ENCODE results near the gene CORO1C. TPM values are rescaled to one million over a fixed set of nuclear protein-coding genes. Genes with fewer than 3 reads are reported as not detected.

CORO1C gene
- total and polyA plus RNA-seq, 2 donors (not counting 3 experiments of a cell fraction or from before 2014, with no cell fraction given): 150 to 240 TPM

DNA sequence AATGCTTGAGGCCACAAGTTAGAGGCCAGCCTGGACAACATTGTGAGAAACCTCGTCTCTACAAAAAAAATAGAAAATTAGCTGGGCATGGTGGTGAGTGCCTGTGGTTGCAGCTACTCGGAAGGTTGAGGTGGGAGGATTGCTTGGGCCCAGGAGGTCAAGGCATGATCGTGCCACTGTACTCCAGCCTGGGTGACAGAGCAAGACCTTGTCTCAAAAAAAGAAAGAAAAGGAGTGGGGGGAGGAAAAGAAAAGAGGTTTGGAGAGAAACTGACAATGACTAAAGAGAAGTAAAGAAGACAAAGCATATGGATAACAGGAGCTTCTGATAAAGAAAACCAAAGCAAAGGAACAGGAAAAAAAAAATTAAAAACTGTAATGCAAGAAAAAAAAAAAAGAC is 60.2 kb downstream of the CORO1C start:
- intact Hi-C loops (cut with micrococcal nuclease): no loop called here
- H3K36me3 ChIP-seq (ENCODE audit: control insufficient read depth in 2 of 2, extremely low read depth in 1 of 2, insufficient read depth in 2 of 2, low read length in 2 of 2): peaks cover 0 to 7% of the 10 kb centered on the region in 2 experiments
- dilution Hi-C loops (cut with MboI; ENCODE audit: extremely low pct_ligation_motif_present, low sequenced_read_pairs): loop anchor here (25.0 kb wide), 1 partner anchor 166 kb away; no protein-coding TSS in a partner anchor
- no peaks in the 10 kb centered on the region for H3K9me1 ChIP-seq (replicated peaks; ENCODE audit: control insufficient read depth, extremely low read depth, insufficient read depth, low read length)
- DNase-seq (ENCODE audit: low read depth, low spot score) (no peak), FAIRE-seq (no peak)
- no peaks in the 10 kb centered on the region for H4K20me1 ChIP-seq (replicated peaks; ENCODE audit: control insufficient read depth, extremely low read depth, insufficient read depth, low read length)
- TF ChIP-seq, protein P1, sequence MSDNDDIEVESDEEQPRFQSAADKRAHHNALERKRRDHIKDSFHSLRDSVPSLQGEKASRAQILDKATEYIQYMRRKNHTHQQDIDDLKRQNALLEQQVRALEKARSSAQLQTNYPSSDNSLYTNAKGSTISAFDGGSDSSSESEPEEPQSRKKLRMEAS (IDR thresholded peaks at IDR 0.05; ENCODE audit: insufficient read depth, insufficient read length): no peak
- TF ChIP-seq MYC (IDR thresholded peaks at IDR 0.05; ENCODE audit: low read depth, low read length) (no peak), JUN (IDR thresholded peaks at IDR 0.05; ENCODE audit: borderline replicate concordance, insufficient read depth, insufficient read length, low read depth) (no peak), POLR2A (IDR thresholded peaks at IDR 0.05; ENCODE audit: low read depth, low read length) (no peak), FOS (IDR thresholded peaks at IDR 0.05; ENCODE audit: borderline replicate concordance, insufficient read depth, low read length) (no peak)
- no peak overlapping the region for H3K4me3 ChIP-seq (replicated peaks in 1 of 3; ENCODE audit: insufficient read depth in 1 of 3, low read depth in 1 of 3, low read length in 3 of 3)
- H3K27ac ChIP-seq (ENCODE audit: insufficient read depth, low read depth, low read length): no peak overlapping the region
- peaks cover 7% of the 10 kb centered on the region for H3K4me1 ChIP-seq (ENCODE audit: control insufficient read depth, extremely low read depth, insufficient read depth, low read length)
- no peak overlapping the region for H3K9ac ChIP-seq (replicated peaks; ENCODE audit: extremely low read depth, insufficient read depth, low read length)
- no peaks in the 10 kb centered on the region for H3K9me3 ChIP-seq (replicated peaks; ENCODE audit: control insufficient read depth, insufficient read depth, low read length)
- no peak overlapping the region for H2AFZ ChIP-seq (ENCODE audit: low read depth, low read length)
- BruUV-seq (replicated peaks): no TSS peak
- H3K4me2 ChIP-seq (ENCODE audit: insufficient read depth, low read length): no peak overlapping the region
- CTCF ChIA-PET: interaction anchor here (0.6 to 1.6 kb wide), 2 partner anchors 14 to 132 kb away, joined by 3 read pairs; no protein-coding TSS in a partner anchor
- H3K79me2 ChIP-seq (ENCODE audit: control insufficient read depth, insufficient read depth, low read length): peaks cover 79% of the 10 kb centered on the region
- H3K27me3 ChIP-seq (ENCODE audit: control insufficient read depth in 2 of 2, insufficient read depth in 2 of 2, low read length in 2 of 2): no peaks in the 10 kb centered on the region
- POLR2A ChIA-PET: interaction anchor here (0.6 kb wide), 1 partner anchor 12 kb away, joined by 4 read pairs; no protein-coding TSS in a partner anchor

DNA sequence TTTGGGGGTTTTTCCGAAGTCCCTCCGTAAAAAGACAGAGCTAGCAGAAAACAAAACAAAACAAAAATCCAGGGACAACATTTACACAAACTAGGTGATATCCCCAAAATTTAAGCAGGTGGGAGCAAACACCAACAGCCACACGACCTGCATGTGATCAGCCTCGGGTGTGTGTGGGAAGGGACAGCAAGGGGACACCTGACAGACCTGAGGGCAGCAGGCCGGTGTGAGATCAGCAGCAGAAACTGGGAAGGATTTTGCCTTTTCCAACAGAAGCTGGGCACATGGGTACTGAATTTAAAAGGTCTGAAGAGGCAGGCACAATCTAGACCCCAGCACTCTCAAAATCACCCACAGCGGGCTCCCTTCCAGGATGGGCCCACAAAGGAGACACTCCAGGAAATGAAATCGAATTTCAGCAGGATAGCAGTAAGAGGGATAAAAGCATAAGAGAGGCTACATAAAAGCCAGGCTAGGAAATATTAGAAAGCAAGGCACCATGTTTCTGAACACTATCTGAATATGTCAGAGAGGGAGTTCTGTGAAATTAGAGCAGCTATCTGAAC is 61.2 kb downstream of the CORO1C start:
- Histone ChIP-seq H3K4me1 (ENCODE audit: control insufficient read depth, extremely low read depth, insufficient read depth, low read length) (peaks cover 7% of the 10 kb centered on the region), H3K79me2 (ENCODE audit: control insufficient read depth, insufficient read depth, low read length) (peaks cover 78% of the 10 kb centered on the region), H3K9me1 (replicated peaks; ENCODE audit: control insufficient read depth, extremely low read depth, insufficient read depth, low read length) (no peaks in the 10 kb centered on the region), H3K27ac (ENCODE audit: insufficient read depth, low read depth, low read length) (no peak overlapping the region), H2AFZ (ENCODE audit: low read depth, low read length) (no peak overlapping the region), H3K9me3 (replicated peaks; ENCODE audit: control insufficient read depth, insufficient read depth, low read length) (no peaks in the 10 kb centered on the region), H3K36me3 (ENCODE audit: control insufficient read depth in 2 of 2, extremely low read depth in 1 of 2, insufficient read depth in 2 of 2, low read length in 2 of 2) (peaks cover 0 to 2% of the 10 kb centered on the region in 2 experiments), H3K4me2 (ENCODE audit: insufficient read depth, low read length) (no peak overlapping the region), H3K9ac (replicated peaks; ENCODE audit: extremely low read depth, insufficient read depth, low read length) (no peak overlapping the region), H4K20me1 (replicated peaks; ENCODE audit: control insufficient read depth, extremely low read depth, insufficient read depth, low read length) (no peaks in the 10 kb centered on the region), H3K27me3 (ENCODE audit: control insufficient read depth in 2 of 2, insufficient read depth in 2 of 2, low read length in 2 of 2) (no peaks in the 10 kb centered on the region), H3K4me3 (replicated peaks in 1 of 3; ENCODE audit: insufficient read depth in 1 of 3, low read depth in 1 of 3, low read length in 3 of 3) (no peak overlapping the region)
- TF ChIP-seq EZH2 (IDR thresholded peaks at IDR 0.05; ENCODE audit: borderline replicate concordance, low read depth, low read length, severe bottlenecking): no peak
- TF ChIP-seq JUN (IDR thresholded peaks at IDR 0.05; ENCODE audit: borderline replicate concordance, insufficient read depth, insufficient read length, low read depth): no peak
- TF ChIP-seq GATA2 (IDR thresholded peaks at IDR 0.05; ENCODE audit: insufficient read depth, insufficient read length, low read depth, low read length): no peak
- TF ChIP-seq FOS (IDR thresholded peaks at IDR 0.05; ENCODE audit: borderline replicate concordance, insufficient read depth, low read length): no peak
- no peak for TF ChIP-seq MYC (IDR thresholded peaks at IDR 0.05; ENCODE audit: low read depth, low read length)
- TF ChIP-seq POLR2AphosphoS5 (IDR thresholded peaks at IDR 0.05; ENCODE audit: insufficient read depth, low read depth, low read length): no peak
- TF ChIP-seq, protein P1 (IDR thresholded peaks at IDR 0.05; ENCODE audit: insufficient read depth, insufficient read length): no peak
- TF ChIP-seq POLR2A (IDR thresholded peaks at IDR 0.05; ENCODE audit: low read depth, low read length): no peak
- TF ChIP-seq, protein P2, sequence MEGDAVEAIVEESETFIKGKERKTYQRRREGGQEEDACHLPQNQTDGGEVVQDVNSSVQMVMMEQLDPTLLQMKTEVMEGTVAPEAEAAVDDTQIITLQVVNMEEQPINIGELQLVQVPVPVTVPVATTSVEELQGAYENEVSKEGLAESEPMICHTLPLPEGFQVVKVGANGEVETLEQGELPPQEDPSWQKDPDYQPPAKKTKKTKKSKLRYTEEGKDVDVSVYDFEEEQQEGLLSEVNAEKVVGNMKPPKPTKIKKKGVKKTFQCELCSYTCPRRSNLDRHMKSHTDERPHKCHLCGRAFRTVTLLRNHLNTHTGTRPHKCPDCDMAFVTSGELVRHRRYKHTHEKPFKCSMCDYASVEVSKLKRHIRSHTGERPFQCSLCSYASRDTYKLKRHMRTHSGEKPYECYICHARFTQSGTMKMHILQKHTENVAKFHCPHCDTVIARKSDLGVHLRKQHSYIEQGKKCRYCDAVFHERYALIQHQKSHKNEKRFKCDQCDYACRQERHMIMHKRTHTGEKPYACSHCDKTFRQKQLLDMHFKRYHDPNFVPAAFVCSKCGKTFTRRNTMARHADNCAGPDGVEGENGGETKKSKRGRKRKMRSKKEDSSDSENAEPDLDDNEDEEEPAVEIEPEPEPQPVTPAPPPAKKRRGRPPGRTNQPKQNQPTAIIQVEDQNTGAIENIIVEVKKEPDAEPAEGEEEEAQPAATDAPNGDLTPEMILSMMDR (IDR thresholded peaks at IDR 0.05; ENCODE audit: extremely low read depth in 1 of 2, insufficient read depth in 1 of 2, low read depth in 1 of 2, low read length in 2 of 2): no peak
- intact Hi-C loops (cut with micrococcal nuclease) (no loop called here), dilution Hi-C loops (cut with MboI; ENCODE audit: extremely low pct_ligation_motif_present, low sequenced_read_pairs) (loop anchor here (25.0 kb wide), 1 partner anchor 167 kb away; no protein-coding TSS in a partner anchor)
- ChIA-PET CTCF (interaction anchor here (1.1 to 9.5 kb wide), 6 partner anchors 9 to 133 kb away, joined by 3 to 173 read pairs (median 4); no protein-coding TSS in a partner anchor), POLR2A (no interaction called here)
- no peak for DNase-seq (ENCODE audit: low read depth, low spot score)
- no TSS peak for BruUV-seq (replicated peaks)
- no peak for FAIRE-seq

Measured in endothelial cell of umbilical vein (primary cell).